HCT116 (cell line): ENCODE measurements around the gene KCNH3. TPM values are rescaled to one million over a fixed set of nuclear protein-coding genes. Genes with fewer than 3 reads are reported as not detected.

Experiments
- ATAC-seq: fragments of 200-7000 bp; cut with Tn5 transposase; 2 replicates; pipeline ENCODE4 v1.9.1; 2020; ENCODE audit warnings: mild to moderate bottlenecking, moderate library complexity
- BruUV-seq: library from RNA; stranded (reverse); fragments of 400-500 nt; replicated peaks from 2 replicates; lab custom pipeline; 2021; lab: Mats Ljungman, UMichigan
- CTCF ChIA-PET: fragments of 300-600 bp; sonication (Branson Sonifier 250); formaldehyde crosslinking; loops from one replicate; lab custom pipeline; 2021; ENCODE audit warnings: antibody characterized with exemption; lab: Charles Lee
- POLR2A ChIA-PET: fragments of 300-600, 350-600 bp; sonication (Branson Sonifier 250); formaldehyde crosslinking; loops from one replicate; lab custom pipeline; 2021; ENCODE audit warnings: antibody characterized with exemption; lab: Charles Lee
- RAD21 ChIA-PET, 2 experiments: fragments of 300-600 bp; sonication (Branson Sonifier 250); formaldehyde crosslinking; loops; one replicate each; lab custom pipeline; 2023; ENCODE audit warnings: low total read pairs in 2 of 2; ENCODE audit not compliant: uncharacterized antibody in 2 of 2, unreplicated experiment in 2 of 2, low non-redundant PET in 1 of 2; lab: Charles Lee
- DNase-seq: peaks from one replicate; pipeline ENCODE4 v3.0.0-alpha.2; 2010; ENCODE audit warnings: low read depth, low spot score
- H2AFZ ChIP-seq: fragments of 200-600 bp; shearing (Covaris generic), sonication (generic); 2 replicates; pipeline ENCODE4 v1.6.1; 2017; ENCODE audit warnings: low read depth, mixed run types, mixed read lengths, antibody characterized with exemption, low read length; ENCODE audit not compliant: poor library complexity, severe bottlenecking
- H3K27ac ChIP-seq: 2 replicates; pipeline ENCODE4 v1.5.1; 2012; ENCODE audit warnings: low read depth, low read length
- H3K27me3 ChIP-seq: fragments of 200-600 bp; sonication (generic); 2 replicates; pipeline ENCODE4 v1.6.1; 2016; ENCODE audit warnings: mixed run types, low read length, mixed read lengths; ENCODE audit not compliant: insufficient read depth
- H3K36me3 ChIP-seq, 2 experiments: fragments of 200-500 bp in 1 of 2; fragments of 200-600 bp in 1 of 2; sonication (Bioruptor generic) in 1 of 2; sonication (generic) in 1 of 2; 2 replicates each; pipeline versions ENCODE4 v1.5.1 to v1.6.1; 2014 to 2016; ENCODE audit warnings: low read length in 2 of 2, inconsistent platforms in 1 of 2, mixed read lengths in 1 of 2, mixed run types in 1 of 2; ENCODE audit not compliant: insufficient read depth in 2 of 2, control insufficient read depth in 1 of 2
- H3K4me1 ChIP-seq, 2 experiments: fragments of 200-600 bp in 1 of 2; sonication (generic) in 1 of 2; 2 replicates each; pipeline versions ENCODE4 v1.5.1 to v1.6.1; 2012 to 2017; ENCODE audit warnings: low read length in 2 of 2, inconsistent platforms in 1 of 2, mild to moderate bottlenecking in 1 of 2, mixed read lengths in 1 of 2, mixed run types in 1 of 2, moderate library complexity in 1 of 2; ENCODE audit not compliant: insufficient read depth in 2 of 2, control insufficient read depth in 1 of 2
- H3K4me2 ChIP-seq: fragments of 200-600 bp; sonication (generic); 2 replicates; pipeline ENCODE4 v1.6.1; 2017; ENCODE audit warnings: mixed run types, low read length, mixed read lengths
- H3K4me3 ChIP-seq, 2 experiments: fragments of 200-600 bp in 1 of 2; sonication (generic) in 1 of 2; replicated peaks in 1 of 2; 2 replicates each; pipeline ENCODE4 v1.5.1; 2011 to 2016; ENCODE audit warnings: low read length in 2 of 2, control low read depth in 1 of 2, low read depth in 1 of 2, mild to moderate bottlenecking in 1 of 2, mixed read lengths in 1 of 2, mixed run types in 1 of 2
- H3K79me2 ChIP-seq: fragments of 200-600 bp; sonication (generic); 2 replicates; pipeline ENCODE4 v1.6.1; 2017; ENCODE audit warnings: mild to moderate bottlenecking, mixed run types, low read length, moderate library complexity, mixed read lengths; ENCODE audit not compliant: insufficient read depth
- H3K9ac ChIP-seq: fragments of 200-600 bp; sonication (generic); 2 replicates; pipeline ENCODE4 v1.6.1; 2016; ENCODE audit warnings: low read length, mixed read lengths
- H3K9me2 ChIP-seq: fragments of 200-600 bp; sonication (generic), shearing (Covaris generic); 2 replicates; pipeline ENCODE4 v1.6.1; 2017; ENCODE audit warnings: mixed run types, mild to moderate bottlenecking, moderate library complexity; ENCODE audit not compliant: insufficient read depth
- H3K9me3 ChIP-seq, 2 experiments: fragments of 200-500 bp in 1 of 2; fragments of 200-600 bp in 1 of 2; sonication (Bioruptor generic) in 1 of 2; sonication (generic) in 1 of 2; 2 replicates each; pipeline ENCODE4 v1.6.1; 2014 to 2017; ENCODE audit warnings: low read length in 2 of 2, mixed read lengths in 2 of 2, inconsistent platforms in 1 of 2, low read depth in 1 of 2, mild to moderate bottlenecking in 1 of 2, mixed run types in 1 of 2, moderate library complexity in 1 of 2; ENCODE audit not compliant: control insufficient read depth in 1 of 2, insufficient read depth in 1 of 2
- H4K20me1 ChIP-seq: fragments of 200-600 bp; sonication (generic), shearing (Covaris generic); 2 replicates; pipeline ENCODE4 v1.6.1; 2017; ENCODE audit warnings: mixed run types, mild to moderate bottlenecking, moderate library complexity; ENCODE audit not compliant: insufficient read depth
- ATF3 ChIP-seq: IDR thresholded peaks from 2 replicates; pipeline ENCODE4 v1.6.1; 2012
- CBX3 ChIP-seq: IDR thresholded peaks from 2 replicates; pipeline ENCODE4 v1.6.1; 2012; ENCODE audit warnings: low read depth
- EGR1 ChIP-seq: IDR thresholded peaks from 2 replicates; pipeline ENCODE4 v1.6.1; 2012; ENCODE audit warnings: low read depth
- EZH2 ChIP-seq: fragments of 200-600 bp; sonication (generic); IDR thresholded peaks from 2 replicates; pipeline ENCODE4 v1.6.1; 2017; ENCODE audit warnings: antibody characterized with exemption, mixed run types
- FOSL1 ChIP-seq: IDR thresholded peaks from 2 replicates; pipeline ENCODE4 v1.6.1; 2012; ENCODE audit warnings: low read depth
- MAX ChIP-seq: IDR thresholded peaks from 2 replicates; pipeline ENCODE4 v1.6.1; 2012
- POLR2A ChIP-seq: IDR thresholded peaks from 2 replicates; pipeline ENCODE4 v1.7.0; 2011; ENCODE audit warnings: borderline replicate concordance; ENCODE audit not compliant: insufficient read depth, insufficient read length; ENCODE audit errors: extremely low read depth
- POLR2AphosphoS5 ChIP-seq: IDR thresholded peaks from 2 replicates; pipeline ENCODE4 v1.6.1; 2011; ENCODE audit warnings: mild to moderate bottlenecking, low read depth, low read length, moderate library complexity
- RAD21 ChIP-seq: IDR thresholded peaks from 2 replicates; pipeline ENCODE4 v1.6.1; 2012; ENCODE audit warnings: low read depth, mild to moderate bottlenecking
- ZBTB33 ChIP-seq: IDR thresholded peaks from 2 replicates; pipeline ENCODE4 v1.6.1; 2011; ENCODE audit warnings: mild to moderate bottlenecking, low read length, moderate library complexity; ENCODE audit not compliant: insufficient replicate concordance; ENCODE audit errors: extremely low read depth
- ZNF274 ChIP-seq: fragments of 200-500 bp; sonication (Bioruptor generic); IDR thresholded peaks from 2 replicates; pipeline ENCODE4 v1.6.1; 2014; ENCODE audit warnings: mild to moderate bottlenecking, low read depth, low read length, inconsistent platforms
- intact Hi-C: fragments of 100-400 bp; cut with micrococcal nuclease; formaldehyde crosslinking; loops from 2 replicates; pipeline ENCODE4 v1.10.0; 2022
- total RNA-seq: library from RNA; stranded (reverse); gene quantifications from one replicate; pipeline ENCODE4 v1.2.1, GENCODE V29; 2021; ENCODE audit not compliant: unreplicated experiment
- TF ChIP-seq, protein P1 (sequence below): IDR thresholded peaks from 2 replicates; pipeline ENCODE4 v1.6.1; 2012; ENCODE audit warnings: low read depth

Gene KCNH3
- total RNA-seq, 1 experiment from 2014 or later = 35.3 TPM

- TF ChIP-seq, protein P1, sequence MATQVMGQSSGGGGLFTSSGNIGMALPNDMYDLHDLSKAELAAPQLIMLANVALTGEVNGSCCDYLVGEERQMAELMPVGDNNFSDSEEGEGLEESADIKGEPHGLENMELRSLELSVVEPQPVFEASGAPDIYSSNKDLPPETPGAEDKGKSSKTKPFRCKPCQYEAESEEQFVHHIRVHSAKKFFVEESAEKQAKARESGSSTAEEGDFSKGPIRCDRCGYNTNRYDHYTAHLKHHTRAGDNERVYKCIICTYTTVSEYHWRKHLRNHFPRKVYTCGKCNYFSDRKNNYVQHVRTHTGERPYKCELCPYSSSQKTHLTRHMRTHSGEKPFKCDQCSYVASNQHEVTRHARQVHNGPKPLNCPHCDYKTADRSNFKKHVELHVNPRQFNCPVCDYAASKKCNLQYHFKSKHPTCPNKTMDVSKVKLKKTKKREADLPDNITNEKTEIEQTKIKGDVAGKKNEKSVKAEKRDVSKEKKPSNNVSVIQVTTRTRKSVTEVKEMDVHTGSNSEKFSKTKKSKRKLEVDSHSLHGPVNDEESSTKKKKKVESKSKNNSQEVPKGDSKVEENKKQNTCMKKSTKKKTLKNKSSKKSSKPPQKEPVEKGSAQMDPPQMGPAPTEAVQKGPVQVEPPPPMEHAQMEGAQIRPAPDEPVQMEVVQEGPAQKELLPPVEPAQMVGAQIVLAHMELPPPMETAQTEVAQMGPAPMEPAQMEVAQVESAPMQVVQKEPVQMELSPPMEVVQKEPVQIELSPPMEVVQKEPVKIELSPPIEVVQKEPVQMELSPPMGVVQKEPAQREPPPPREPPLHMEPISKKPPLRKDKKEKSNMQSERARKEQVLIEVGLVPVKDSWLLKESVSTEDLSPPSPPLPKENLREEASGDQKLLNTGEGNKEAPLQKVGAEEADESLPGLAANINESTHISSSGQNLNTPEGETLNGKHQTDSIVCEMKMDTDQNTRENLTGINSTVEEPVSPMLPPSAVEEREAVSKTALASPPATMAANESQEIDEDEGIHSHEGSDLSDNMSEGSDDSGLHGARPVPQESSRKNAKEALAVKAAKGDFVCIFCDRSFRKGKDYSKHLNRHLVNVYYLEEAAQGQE = no peak
- no peak for TF ChIP-seq ZBTB33
Observed at GRCh38 chr12:49503674-49504180, 35.1 kb upstream of the KCNH3 start (continued).

GRCh38 chr12:49505672-49506071, 33.2 kb upstream of the KCNH3 start:
- no peak for DNase-seq
- CTCF ChIA-PET = interaction anchor here (0.6 to 3.2 kb wide), 2 partner anchors 9 to 146 kb away, joined by 3 to 31 read pairs; no protein-coding TSS in a partner anchor
- peak overlapping the region; percentile 95 for H3K27ac ChIP-seq

More at GRCh38 chr12:49505672-49506071, 33.2 kb upstream of the KCNH3 start:
- RAD21 ChIA-PET = no interaction called here
- ATAC-seq = no peak
- no peak overlapping the region for H3K9ac ChIP-seq
- H3K79me2 ChIP-seq = 0 out of 2 replicates have a peak, but pooled peaks cover 6% of the 10 kb centered on the region
- H2AFZ ChIP-seq = no peak overlapping the region
- no peaks in the 10 kb centered on the region for H3K9me3 ChIP-seq
- H3K36me3 ChIP-seq = peaks cover 0 to 17% of the 10 kb centered on the region in 2 experiments; a peak in 2 of 4 replicates
- no peaks in the 10 kb centered on the region for H3K27me3 ChIP-seq
- peaks cover 91 to 98% of the 10 kb centered on the region in 2 experiments for H3K4me1 ChIP-seq
- TF ChIP-seq CBX3 (no peak), ZBTB33 (no peak), POLR2A (no peak), POLR2AphosphoS5 (no peak), ATF3 (no peak), FOSL1 (no peak), MAX (no peak), RAD21 (no peak), EZH2 (no peak), ZNF274 (no peak), EGR1 (no peak)
- TF ChIP-seq, all 23 proteins: peak for 0
- intact Hi-C loops = no loop called here
- Histone ChIP-seq H3K4me3 (no peak overlapping the region), H4K20me1 (no peaks in the 10 kb centered on the region), H3K4me2 (peak overlapping the region; percentile 44; the same call in 1 of the 2 replicates), H3K9me2 (no peaks in the 10 kb centered on the region)
- BruUV-seq = no TSS peak
- POLR2A ChIA-PET = interaction anchor here (0.9 to 2.5 kb wide), 2 partner anchors 138 to 139 kb away, joined by 3 to 16 read pairs; partner anchors contain the start of gene SPATS2
